DMS53 treated with DMSO at 0.1 percent for 48 hours (cell line): ENCODE data around the gene MTERF4.

Experiments
- DNase-seq: peaks from one replicate; lab custom pipeline; 2025; ENCODE audit not compliant: unreplicated experiment; lab: John Stamatoyannopoulos, UW

MTERF4 gene, protein sequence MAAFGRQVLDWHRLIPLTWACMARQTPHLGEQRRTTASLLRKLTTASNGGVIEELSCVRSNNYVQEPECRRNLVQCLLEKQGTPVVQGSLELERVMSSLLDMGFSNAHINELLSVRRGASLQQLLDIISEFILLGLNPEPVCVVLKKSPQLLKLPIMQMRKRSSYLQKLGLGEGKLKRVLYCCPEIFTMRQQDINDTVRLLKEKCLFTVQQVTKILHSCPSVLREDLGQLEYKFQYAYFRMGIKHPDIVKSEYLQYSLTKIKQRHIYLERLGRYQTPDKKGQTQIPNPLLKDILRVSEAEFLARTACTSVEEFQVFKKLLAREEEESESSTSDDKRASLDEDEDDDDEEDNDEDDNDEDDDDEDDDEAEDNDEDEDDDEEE

DNA sequence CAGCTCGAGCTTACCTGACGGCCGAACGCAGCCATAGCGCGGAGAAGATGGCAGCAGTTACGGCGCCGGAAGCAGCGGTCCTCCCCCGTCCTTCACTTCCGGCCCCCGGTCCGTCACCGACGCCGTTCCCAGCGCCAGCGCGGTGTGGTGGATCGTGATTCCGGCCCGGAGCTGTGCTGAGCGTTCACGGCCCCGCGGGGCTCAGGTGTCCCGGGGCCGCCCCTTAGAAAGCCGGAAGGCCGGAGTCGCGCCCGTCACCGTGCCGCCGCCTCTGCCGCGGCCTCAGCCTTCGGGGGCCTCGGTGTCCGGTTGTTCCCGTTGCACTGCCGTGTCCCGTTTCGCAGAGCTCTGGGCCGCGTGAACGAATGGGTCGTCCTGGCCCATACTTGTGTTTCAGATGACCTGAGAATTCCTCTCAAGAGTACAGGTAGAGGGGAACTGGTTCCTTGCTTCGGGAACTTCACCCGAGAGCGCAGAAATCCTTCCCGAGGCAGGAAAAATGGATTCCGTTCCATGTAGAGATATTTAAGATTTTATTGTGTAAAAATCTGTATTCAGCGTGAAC, at the start of gene MTERF4:
MTERF4 (minus strand) TSS at position 49 of the 565 bp plus-strand sequence; CDS start at position 35, 14 bp downstream.
- peak; percentile 25 for DNase-seq

DNA sequence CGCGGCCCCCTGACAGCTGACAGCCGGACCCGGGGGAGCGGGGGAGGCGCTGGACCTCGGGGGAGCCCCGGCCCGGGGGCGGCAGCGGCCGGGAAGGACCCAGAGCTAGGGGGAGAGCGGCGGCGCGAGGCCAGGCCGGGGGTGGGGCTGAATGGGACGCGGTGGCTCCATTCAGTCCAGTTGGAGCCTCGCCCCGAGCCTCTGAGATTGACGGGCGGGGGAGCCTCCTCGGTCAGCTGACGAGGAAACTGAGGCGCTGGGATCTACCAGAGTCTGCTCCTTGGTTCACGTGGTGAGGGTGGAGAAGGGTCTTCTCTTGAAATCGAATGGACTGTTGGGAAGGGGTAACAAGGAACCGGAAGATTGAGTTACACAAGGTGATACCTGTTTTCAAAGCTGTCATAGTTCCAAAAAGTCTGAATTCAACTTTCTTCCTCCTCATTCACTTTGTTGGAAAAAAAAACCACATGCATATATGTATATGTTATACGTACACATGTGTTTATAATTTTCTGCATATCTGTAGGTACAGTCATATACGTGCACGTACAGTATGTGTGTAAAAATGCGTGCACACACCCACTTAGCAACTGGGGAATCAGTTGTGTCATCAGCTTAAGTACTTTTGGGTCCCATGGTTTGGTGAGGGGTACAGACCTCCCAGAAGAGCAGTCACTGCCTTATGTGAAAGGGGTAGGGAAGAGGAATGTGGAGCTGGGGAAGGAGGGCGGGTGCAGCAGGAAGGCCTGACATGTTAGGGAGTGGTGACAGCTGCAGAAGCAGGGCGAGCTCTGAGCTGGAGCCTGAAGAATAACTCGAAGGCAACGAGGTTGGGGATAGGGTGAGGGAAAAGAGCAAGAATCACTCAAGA, 48.8 kb upstream of the MTERF4 start:
- no peak for DNase-seq

DNA sequence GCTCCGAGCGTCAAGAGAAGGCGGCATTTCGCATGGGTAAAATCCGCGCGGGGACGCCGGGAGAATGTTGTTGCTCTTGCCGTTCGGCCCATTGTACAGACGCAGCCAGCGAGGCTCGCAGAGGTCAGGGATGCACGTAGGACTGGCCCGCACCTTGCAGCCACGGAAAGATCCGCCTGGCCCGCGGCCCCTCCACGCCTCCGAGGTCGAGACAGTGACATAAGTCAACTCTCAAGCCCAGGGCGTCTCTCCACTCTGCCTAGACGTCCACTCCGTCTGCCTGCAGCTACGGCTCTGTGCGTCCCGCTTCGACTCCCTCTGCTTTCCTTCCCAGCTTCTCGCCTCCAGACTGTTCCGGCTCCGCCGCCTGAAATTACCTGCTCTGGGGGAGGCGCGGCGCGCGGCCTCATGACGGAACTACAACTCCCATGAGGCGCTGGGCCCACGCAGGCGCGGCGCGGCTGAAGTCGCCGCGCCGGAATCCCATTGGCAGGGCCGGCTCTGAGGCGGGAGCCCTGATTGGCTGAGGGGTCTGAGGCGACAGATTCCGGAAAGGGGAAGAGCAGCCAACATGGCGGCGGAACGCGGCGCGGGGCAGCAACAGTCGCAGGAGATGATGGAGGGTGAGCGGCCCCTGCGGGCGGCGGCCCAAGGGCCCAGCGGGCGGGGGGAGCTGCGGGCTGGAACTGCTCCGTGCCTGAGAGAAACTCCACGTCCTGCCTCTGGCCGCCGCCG, 48.0 kb upstream of the MTERF4 start, which contains the start of gene PPP1R7:
PPP1R7 (plus strand) TSS at position 543 of the 735 bp plus-strand sequence; CDS start at position 572, 29 bp downstream.
- DNase-seq = peak; percentile 89

DNA sequence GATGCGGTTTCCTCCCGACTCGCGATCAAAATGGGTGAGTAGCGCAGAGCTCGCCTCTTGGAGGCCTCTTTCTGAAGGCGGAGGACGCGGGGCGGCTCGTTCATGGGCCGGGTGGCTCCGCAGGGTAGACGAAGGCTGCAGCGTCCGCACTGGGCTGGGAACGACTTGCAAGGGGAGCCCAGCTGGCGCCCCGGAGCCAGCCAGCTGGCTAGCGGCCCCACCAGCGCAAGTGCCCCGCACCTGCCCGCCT, 47.5 kb upstream of the MTERF4 start:
- DNase-seq = no peak

DNA sequence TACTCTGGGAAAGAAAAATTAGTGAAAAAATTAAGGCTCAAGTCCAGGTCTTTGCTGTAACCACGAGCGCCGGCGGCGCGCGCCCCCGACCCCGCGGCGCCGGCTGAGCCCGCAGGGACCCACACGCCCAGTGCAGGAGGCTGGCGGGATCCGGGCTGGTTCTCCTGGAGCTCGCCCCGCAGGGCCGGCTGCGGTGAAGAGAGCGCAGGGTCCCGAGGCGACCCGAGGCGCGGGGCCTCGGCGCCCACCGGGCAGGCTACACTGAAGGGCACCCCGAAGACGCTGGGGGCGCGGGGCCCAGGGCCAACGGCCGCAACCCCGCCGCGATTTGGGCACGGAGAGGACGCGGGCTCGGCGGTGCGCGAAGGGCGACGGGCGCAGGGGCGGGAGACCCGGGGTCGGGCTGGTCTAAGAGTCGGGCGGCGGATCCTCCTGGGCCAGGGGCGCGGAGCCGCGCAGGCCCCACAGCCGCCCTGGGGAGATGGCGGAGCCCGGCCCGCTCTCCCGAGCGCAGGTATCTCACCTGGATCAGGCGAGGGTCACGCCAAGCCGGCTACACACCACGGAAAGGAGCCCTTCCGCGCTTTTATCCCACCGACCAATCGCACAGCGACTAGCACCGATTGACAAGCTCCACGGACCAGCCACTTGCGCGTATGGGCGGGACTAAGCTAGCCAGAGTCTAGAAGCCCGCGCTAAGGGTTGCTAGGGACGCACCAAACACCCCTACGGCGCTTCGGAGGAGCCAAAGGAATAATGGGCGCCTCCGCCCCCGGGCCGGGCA, 47.0 kb upstream of the MTERF4 start, which contains the start of gene PASK:
PASK (minus strand) TSS at position 582 of the 784 bp plus-strand sequence. CDS start 6,440 bp downstream, outside the sequence.
- peak; percentile 93 for DNase-seq

DNA sequence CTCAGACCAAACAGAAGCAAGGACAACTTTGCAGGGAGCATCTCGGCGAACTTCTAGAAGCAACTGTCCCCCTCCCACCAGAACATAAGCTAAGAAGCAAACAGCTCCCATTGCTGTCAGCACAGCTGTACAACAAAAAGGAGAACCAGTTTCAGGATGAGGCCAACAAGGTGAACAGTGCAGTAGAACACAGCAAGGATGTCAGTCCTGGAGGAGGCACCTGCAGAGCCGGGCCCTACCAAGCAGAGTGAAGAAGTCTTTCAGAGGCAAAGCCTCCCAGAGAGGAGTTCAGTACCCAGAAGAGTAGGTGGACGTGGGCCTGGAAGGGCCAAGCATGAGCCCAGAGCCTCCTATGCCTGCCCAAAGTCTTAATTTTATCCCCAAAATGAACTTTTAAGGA, 46.2 kb upstream of the MTERF4 start:
- DNase-seq = no peak

DNA sequence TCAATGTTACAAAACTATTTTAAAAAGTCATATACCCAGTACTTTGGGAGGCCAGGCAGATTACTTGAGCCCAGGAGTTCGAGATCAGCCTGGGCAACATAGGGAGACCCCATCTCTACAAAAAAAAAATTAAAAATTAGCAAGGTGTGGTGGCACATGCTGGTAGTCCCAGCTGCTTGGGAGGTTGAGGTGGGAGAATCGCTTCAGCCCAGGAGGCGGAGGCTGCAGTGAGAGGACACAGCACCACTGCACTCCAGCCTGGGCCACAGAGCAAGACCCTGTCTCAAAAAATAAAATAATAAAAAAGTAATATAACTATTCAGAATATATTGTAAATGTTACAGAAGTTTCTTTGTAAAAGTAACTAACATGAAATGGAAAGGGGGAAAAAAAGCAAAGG, 45.2 kb upstream of the MTERF4 start:
- DNase-seq = no peak

DNA sequence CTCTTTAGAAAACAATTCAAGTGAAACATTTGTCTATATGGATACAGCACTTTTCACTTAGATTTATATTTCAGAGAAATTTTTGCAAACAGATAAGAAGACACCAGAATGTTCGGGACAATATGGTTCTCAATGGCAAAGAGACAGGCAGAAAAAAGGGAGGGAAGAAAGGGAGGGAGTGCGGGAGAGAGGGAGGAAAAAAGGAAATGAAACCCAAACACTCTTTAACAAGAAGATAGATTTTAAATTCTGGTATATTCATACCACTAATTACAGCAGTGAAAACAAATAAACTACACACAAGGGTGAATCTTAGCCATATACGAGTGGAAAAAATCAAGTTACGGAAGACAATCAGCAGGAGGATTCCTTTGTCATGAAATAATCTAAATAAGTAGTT, 44.2 kb upstream of the MTERF4 start:
- no peak for DNase-seq

DNA sequence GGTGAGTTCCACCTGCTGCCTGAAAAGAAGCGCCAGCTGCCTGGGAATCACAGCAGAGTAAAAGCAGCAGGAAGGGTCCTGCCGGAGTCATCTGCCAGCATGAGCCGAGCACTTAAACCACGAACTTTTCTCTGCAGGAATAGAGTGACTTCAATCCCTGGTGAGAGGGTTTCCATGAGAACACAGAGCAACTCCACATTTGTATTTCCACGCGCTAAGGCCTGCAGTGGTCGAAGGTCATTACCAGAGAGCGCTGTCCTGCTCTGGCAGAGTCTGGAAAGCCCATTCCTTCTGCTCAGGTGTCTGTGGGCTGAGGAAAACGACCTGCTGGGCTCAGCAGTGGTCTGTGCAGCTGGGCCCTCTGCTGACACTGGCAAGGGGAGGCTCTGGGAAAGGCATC, 40.5 kb upstream of the MTERF4 start:
- DNase-seq = no peak

DNA sequence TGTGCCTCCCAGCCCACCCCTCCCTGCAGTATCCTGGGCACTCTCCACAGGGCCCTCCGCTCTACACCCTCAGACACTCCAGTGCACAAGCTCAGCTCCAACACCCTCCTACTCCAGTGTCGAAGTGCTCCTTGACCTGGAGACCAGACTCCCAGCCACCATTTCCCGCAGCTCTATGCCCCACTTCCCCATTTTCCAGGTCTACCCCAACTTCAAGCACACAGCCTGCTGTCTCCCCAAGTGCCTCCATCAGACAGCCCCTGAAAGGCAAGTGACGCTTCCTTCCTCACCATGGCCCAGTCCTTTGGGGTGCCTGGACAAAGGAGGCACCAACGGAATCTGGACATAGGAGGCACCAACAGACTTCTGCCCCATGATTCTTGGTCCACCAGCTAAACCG, 40.0 kb upstream of the MTERF4 start:
- DNase-seq = no peak

DNA sequence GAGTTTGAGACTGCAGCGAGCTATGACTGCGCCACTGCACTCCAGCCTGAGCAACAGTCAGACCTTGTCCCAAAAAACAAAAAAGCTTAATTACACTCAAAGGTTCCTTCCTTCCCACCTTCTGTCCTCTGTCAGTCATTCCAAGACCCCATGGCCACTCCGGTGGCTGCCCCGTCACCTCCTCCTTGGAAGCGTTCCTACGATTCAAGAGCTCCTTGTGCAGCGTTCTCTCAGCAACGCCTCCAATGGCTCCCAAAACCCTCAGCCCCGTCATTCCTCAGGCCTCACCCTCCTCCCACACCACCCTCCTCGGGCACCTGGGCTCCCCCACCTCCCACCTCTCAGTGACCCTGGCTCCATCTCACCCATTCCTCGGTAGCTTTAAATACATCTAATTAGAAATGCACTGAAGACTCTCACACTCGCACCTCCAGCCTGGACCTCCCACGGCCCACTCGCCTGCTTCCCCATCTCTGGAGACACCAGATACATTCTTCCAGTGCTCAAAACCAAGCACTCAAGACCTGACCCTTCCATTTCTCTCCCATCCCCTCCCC, 39.2 kb upstream of the MTERF4 start:
- DNase-seq = no peak

DNA sequence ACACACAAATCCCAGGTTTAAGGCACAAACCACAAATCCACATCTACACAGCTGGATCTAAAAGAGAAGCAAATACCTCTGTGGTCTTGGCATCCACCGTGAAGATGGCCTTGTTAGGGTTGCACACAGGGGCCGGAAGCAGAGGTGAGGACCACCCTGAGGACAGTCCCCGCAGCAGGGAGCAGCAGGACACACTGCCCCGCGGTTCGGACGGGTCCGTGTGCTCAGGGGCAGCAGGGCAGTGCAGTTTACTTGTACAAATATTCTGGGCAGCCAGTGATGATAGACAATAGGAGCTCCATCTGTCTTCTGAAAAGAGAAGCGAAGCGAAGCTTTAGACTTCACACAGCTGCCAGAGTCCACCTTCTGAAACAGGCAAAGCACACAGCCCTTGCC, 38.4 kb upstream of the MTERF4 start:
- no peak for DNase-seq

DNA sequence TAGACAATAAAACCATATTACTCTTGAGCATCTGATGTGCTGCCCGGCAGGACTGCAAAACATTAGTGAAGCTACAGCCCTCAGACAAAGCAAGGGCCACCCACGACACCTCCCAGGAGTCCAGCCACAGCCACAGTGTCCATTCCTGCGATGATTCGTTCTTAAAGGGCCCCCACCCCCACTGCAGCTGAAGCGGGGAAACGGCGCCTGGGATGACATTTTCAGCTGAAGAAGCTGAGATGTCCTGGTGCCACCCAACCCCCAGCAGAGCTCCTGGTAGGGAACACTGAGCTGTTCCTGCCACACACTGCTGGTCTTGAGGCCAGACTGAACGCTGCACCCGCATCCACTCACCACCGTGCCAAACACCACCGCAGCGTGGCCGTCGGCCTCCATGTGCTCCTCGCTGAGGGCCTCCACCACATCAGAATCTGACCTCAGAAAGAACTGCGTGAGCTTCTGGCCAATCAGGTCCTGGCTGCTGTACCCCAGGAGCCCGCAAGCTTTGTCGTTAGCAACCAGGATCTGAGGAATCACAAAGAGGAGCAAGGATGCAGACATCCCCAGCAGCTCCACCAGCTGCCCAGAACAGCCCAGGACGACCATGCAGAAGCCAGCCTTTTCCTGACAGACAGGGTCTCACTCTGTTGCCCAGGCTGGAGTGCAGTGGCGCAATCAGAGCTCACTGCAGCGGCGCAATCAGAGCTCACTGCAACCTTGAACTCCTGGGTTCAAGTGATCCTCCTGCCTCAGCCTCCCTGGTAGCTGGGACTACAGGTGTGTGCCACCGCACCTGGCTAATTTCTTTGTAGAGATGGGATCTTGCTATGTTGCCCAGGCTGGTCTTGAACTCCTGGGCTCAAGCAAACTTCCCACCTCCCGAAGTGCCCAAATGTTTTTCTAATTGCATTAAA, 37.7 kb upstream of the MTERF4 start:
- no peak for DNase-seq

DNA sequence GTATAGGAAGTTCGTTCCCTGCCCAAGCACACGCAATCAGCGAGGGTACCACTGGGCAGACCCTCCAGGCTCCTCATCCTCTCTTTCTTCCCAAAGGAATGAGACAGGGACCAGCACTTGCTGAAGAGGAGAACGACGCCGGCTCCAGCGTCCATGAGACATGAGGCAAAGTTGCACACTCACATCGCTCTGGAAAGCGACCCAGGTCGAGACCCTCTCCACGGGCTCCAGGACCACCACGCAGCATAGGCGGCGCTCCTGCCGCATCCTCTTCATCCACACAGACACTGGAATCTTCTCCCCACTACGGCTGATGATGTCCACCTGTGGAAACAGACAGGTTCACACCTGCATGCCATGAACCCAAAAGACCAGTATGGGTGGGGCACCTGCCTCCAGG, 36.4 kb upstream of the MTERF4 start:
- no peak for DNase-seq

DNA sequence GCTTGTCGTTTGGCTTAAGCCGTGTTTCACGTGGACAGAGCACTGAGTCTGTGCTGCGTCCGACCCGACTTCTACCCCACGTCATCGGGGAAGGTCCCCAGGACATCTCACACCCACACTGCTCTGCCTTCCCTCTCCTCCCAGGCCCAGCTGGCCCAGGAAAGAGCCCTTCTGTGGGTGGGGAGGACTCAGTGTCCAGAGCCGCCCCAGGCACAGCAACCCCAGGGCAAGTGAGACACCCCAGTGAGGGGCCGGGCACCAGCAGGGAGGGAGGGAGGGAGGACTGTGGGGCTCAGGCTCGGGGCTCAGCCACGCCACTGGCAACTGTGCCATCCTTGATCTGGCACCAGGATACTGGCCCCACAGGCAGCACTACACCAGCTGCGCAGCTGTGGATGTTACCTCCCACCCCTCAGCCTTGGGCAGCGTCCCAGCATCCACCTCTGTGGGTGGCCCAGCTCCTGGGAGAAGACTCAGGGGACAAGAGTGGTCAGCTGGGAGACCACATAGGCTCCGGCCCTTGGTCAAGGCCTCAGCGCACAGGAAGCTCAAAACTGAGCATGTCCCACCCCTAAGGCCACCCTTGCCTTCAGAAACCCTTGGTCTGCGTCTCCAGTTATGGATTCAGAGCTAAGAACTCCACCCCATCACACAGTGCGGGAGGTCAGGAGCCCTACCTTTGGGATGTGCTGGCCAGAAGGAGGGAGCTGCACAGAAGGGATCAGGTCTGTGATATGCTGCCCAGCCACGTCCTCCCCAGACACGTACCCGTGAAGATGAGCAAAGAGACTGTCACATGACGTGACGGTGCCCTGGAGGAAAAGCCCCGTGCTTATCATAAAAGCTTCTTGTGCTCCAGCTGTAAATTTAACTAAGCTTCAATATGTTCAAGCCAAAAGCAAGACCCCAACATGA, 35.4 kb upstream of the MTERF4 start:
- DNase-seq = no peak

DNA sequence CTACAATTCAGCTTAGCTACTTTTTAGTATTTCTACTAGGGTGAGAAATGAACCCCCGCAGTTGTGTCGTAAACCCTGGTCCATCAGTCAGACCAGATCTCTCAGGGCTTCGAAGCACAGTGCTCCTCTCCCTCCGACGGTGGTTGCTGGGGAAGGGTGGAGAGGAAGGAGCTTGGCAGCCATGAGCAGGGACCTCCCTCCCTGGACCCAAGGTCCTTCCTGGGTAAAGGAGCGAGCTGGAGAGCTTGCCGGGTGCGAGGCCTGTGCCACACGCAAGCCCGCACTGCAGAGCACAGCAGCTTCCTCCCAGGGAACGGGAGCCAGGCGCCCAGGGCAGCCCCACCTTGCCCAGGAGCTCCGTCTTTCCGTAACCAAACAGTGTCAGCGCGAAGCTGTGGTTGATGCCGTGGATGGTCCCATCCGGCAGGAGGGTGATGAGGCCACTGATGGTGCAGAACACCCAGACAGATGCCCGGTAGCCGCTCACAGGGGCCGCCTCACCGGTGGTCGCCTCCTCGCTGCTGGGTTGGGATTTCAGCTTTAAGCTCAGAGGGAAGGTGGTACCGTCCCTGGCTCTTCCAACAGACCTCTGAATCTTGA, 34.7 kb upstream of the MTERF4 start:
- DNase-seq = no peak

DNA sequence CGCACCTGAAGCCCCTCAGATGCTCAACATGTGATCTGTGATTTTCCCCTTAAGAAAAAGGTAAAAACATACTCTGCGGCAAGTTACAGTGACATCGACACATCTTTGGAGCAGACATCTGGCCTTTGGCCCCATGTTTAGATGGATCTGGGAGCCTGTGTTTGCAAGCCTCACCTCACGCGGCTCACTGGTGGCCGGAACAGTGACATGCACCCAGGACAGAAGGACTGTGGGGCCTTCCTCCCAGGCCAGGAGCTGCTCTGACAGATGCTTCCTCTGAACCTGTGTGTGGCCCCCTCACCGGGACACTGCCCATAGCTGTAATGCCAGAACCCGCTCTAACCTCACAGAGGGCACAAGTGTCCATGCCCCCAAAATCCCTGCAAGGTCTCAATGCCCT, 34.1 kb upstream of the MTERF4 start:
- no peak for DNase-seq

DNA sequence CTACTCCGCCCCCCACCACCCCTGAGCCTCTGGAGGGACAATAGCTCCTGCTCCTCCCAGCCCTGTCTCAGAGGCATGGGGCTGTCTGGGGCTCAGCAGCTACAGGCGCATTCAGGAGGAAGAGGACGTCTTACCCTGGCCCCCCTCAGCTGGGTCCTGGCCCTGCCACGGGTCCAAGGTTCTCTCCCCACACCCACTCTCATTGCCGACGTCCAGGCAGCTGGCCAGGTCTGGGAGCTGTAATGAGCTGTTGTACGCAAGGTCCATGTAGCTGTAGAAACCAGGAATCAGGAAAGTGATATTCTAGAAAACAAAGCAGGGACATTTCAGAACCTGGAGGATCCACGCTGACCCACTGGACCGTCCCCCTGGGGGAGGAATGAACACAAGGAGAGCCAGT, 33.6 kb upstream of the MTERF4 start:
- DNase-seq = no peak
